Measurements from ENCODE around the gene PHIP.

The PHIP gene

GRCh38 chr6:79009819-79010218 lies 68.2 kb downstream of the PHIP start:
- DNase-seq (ENCODE audit: low read depth), result no peak

GRCh38 chr6:79005497-79005896 lies 72.6 kb downstream of the PHIP start:
- no peak for DNase-seq (ENCODE audit: low read depth)

GRCh38 chr6:79005024-79005423 lies 73.0 kb downstream of the PHIP start:
- no peak for DNase-seq (ENCODE audit: low read depth)

- no peak for DNase-seq (ENCODE audit: low read depth)
These were observed 73.8 kb downstream of the PHIP start for GRCh38 chr6:79004239-79004638.

GRCh38 chr6:79001415-79001814 lies 76.6 kb downstream of the PHIP start:
- DNase-seq (ENCODE audit: low read depth), result no peak

- no peak for DNase-seq (ENCODE audit: low read depth)
These were observed 78.3 kb downstream of the PHIP start for GRCh38 chr6:78999737-79000136.

- no peak for DNase-seq (ENCODE audit: low read depth)
These were observed 82.1 kb downstream of the PHIP start for GRCh38 chr6:78995946-78996345.

GRCh38 chr6:78995346-78995745 lies 82.7 kb downstream of the PHIP start:
- no peak for DNase-seq (ENCODE audit: low read depth)

GRCh38 chr6:78993955-78994354 lies 84.1 kb downstream of the PHIP start:
- no peak for DNase-seq (ENCODE audit: low read depth)

- no peak for DNase-seq (ENCODE audit: low read depth)
These were observed 88.9 kb downstream of the PHIP start for GRCh38 chr6:78989191-78989590.

- no peak for DNase-seq (ENCODE audit: low read depth)
These were observed 91.9 kb downstream of the PHIP start for GRCh38 chr6:78986161-78986560.

- DNase-seq (ENCODE audit: low read depth), result no peak
These were observed 93.7 kb downstream of the PHIP start for GRCh38 chr6:78984225-78984950.

- no peak for DNase-seq (ENCODE audit: low read depth)
These were observed 110.9 kb downstream of the PHIP start for GRCh38 chr6:78967191-78967590.

- no peak for DNase-seq (ENCODE audit: low read depth)
These were observed 111.5 kb downstream of the PHIP start for GRCh38 chr6:78966542-78966941.

- no peak for DNase-seq (ENCODE audit: low read depth)
These were observed 115.6 kb downstream of the PHIP start for GRCh38 chr6:78962448-78962847.

- DNase-seq (ENCODE audit: low read depth), result no peak
These were observed 123.3 kb downstream of the PHIP start for GRCh38 chr6:78954740-78955139.

- no peak for DNase-seq (ENCODE audit: low read depth)
These were observed 124.3 kb downstream of the PHIP start for GRCh38 chr6:78953798-78954197.

GRCh38 chr6:78952362-78952761 lies 125.7 kb downstream of the PHIP start:
- DNase-seq (ENCODE audit: low read depth), result no peak

GRCh38 chr6:78948785-78949184 lies 129.3 kb downstream of the PHIP start:
- no peak for DNase-seq (ENCODE audit: low read depth)

- DNase-seq (ENCODE audit: low read depth), result no peak
These were observed 130.1 kb downstream of the PHIP start for GRCh38 chr6:78947962-78948361.

- DNase-seq (ENCODE audit: low read depth), result no peak
These were observed 130.5 kb downstream of the PHIP start for GRCh38 chr6:78947529-78947928.

- no peak for DNase-seq (ENCODE audit: low read depth)
These were observed 135.6 kb downstream of the PHIP start for GRCh38 chr6:78942446-78942845.

- no peak for DNase-seq (ENCODE audit: low read depth)
These were observed 141.5 kb downstream of the PHIP start for GRCh38 chr6:78936515-78936914.

GRCh38 chr6:78935553-78935952 lies 142.5 kb downstream of the PHIP start:
- DNase-seq (ENCODE audit: low read depth), result no peak
